Spleen (tissue), 11 donors: ENCODE data around the gene C1QA. TPM values are rescaled to one million over a fixed set of nuclear protein-coding genes. Genes with fewer than 3 reads are reported as not detected.

Source experiments
- DNase-seq: peaks from one replicate; pipeline ENCODE4 v3.0.0-alpha.2; 2020
- H3K27ac ChIP-seq, 8 donors: fragments of 200-600 bp; sonication (generic) in 7 of 8; 1 replicate in 4 of 8; 2 replicates in 4 of 8; pipeline versions ENCODE4 v1.5.0 to v1.8.0; 2016 to 2021; ENCODE audit warnings: inconsistent platforms in 4 of 8, mild to moderate bottlenecking in 4 of 8, moderate library complexity in 1 of 8
- H3K27me3 ChIP-seq, 7 donors: fragments of 200-600 bp; sonication (generic) in 6 of 7; replicated peaks in 1 of 7; 1 replicate in 4 of 7; 2 replicates in 3 of 7; pipeline versions ENCODE4 v1.5.0 to v1.8.0; 2016 to 2021; ENCODE audit warnings: inconsistent platforms in 3 of 7, mild to moderate bottlenecking in 1 of 7
- H3K36me3 ChIP-seq, 6 donors: fragments of 200-600 bp; sonication (generic) in 5 of 6; 1 replicate in 4 of 6; 2 replicates in 2 of 6; pipeline versions ENCODE4 v1.5.0 to v1.8.0; 2016 to 2021; ENCODE audit warnings: inconsistent platforms in 2 of 6
- H3K4me1 ChIP-seq, 6 donors: fragments of 200-600 bp; sonication (generic) in 5 of 6; 1 replicate in 3 of 6; 2 replicates in 3 of 6; pipeline versions ENCODE4 v1.5.0 to v1.8.0; 2016 to 2021; ENCODE audit warnings: inconsistent platforms in 3 of 6
- H3K4me3 ChIP-seq, 8 donors: fragments of 200-600 bp; sonication (generic) in 7 of 8; 1 replicate in 4 of 8; 2 replicates in 4 of 8; pipeline versions ENCODE4 v1.5.0 to v1.8.0; 2016 to 2021; ENCODE audit warnings: inconsistent platforms in 4 of 8, mild to moderate bottlenecking in 4 of 8, moderate library complexity in 2 of 8
- H3K9me3 ChIP-seq, 8 donors: fragments of 200-600 bp; sonication (generic) in 7 of 8; 1 replicate in 4 of 8; 2 replicates in 4 of 8; pipeline versions ENCODE4 v1.5.0 to v1.8.0; 2016 to 2021; ENCODE audit warnings: inconsistent platforms in 4 of 8
- POLR2A ChIP-seq, 3 donors: fragments of 450-650 bp; IDR thresholded peaks; one replicate each; pipeline ENCODE4 v1.5.1; 2017; ENCODE audit warnings: antibody characterized with exemption in 3 of 3, mild to moderate bottlenecking in 1 of 3
- POLR2AphosphoS5 ChIP-seq, 3 donors: sonication (generic); formaldehyde crosslinking; IDR thresholded peaks; one replicate each; pipeline ENCODE4 v1.5.1; 2017; ENCODE audit warnings: antibody characterized with exemption in 3 of 3
- WGBS, 5 donors: extraction: QIAGEN DNeasy Blood & Tissue Kit in 3 of 5; methylation state at CpG; one replicate each; pipeline versions ENCODE4 v1.1.5 to v1.1.7; 2013 to 2018; 5-methylcytosine and 5-hydroxymethylcytosine counted together
- intact Hi-C: fragments of 100-400 bp; cut with DNase I; formaldehyde crosslinking; loops from one replicate; pipeline ENCODE4 v1.15.0; 2023; ENCODE audit warnings: low total_unique reads
- polyA plus RNA-seq, 3 donors: library from polyadenylated mRNA; stranded (reverse); fragments of 200-250 nt; gene quantifications; one replicate each; pipeline ENCODE4 v1.2.1, GENCODE V29; 2013
- total RNA-seq, 7 donors: library from RNA; depleted of rRNA in 3 of 7; stranded (reverse); fragments of >200 nt in 3 of 7; fragmentation: NEBNext Ultra II Directional in 4 of 7; extraction: Animal tissue kit (Norgen Biotek cat#: 25700) in 4 of 7; gene quantifications; one replicate each; pipeline versions ENCODE4 v1.1.0 to v1.2.1, GENCODE V29; 2016 to 2021
- TF ChIP-seq, protein P1 (sequence below), 11 experiments: fragments of 200-600 bp in 7 of 11; fragments of 450-650 bp in 4 of 11; sonication (generic) in 4 of 11; IDR thresholded peaks in 8 of 11; conservative IDR thresholded peaks in 3 of 11; 1 replicate in 7 of 11; 2 replicates in 4 of 11; pipeline versions ENCODE4 v1.4.0 to v1.8.0; 2016 to 2021; ENCODE audit warnings: antibody characterized with exemption in 11 of 11, inconsistent platforms in 4 of 11, mild to moderate bottlenecking in 1 of 11
- donor health status: healthy with polysubstance abuse.
- donor health status: DM: no; HTN: no; CAD: no; lungs with moderate emphysema.
- donor health status: DM: no; HTN: no; CAD: no.
- donor health status: Bipolar disorder and iron deficiency.
- donor health status: healthy.
- donor health status: DM: no; HTN: no; CAD: no.
- donor health status: DM: yes; HTN: yes; CAD: no.

The C1QA gene
- total and polyA plus RNA-seq, 10 donors: 296 to 1,485 (median 925) TPM

DNA sequence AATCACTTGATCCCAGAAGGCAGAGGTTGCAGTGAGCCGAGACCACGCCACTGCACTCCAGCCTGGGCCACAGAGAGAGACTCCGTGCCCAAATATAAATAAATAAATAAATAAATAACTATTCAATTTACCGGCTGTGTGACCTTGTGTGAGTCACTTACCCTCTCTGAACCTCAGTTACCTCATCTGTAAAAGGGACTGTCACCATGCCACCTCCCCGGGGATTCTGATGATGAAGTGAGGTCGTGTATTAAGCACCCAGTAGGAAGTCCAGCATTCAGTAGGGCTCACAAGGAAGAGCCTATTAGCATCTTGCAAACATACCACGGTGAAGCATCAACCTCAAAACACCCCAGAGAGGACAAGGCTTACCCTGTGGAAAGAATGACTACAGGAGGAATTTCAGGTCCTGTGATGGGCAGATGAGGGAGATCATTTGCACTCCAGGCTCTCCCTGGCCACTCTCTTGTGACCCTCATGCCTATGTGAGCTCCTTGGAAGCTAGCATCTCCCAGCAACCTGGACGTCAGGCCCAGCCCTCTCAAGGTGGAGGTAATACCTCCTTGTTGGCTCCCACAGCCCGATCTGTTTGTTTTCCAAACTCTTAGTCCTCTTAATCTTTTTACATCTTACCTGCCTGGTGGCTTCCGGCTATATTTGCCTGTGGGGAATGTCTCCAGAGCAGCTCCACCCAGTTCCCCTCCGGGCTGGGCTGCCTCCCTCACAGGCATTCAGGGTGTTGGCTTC is 7.6 kb upstream of the C1QA start:
- H3K36me3 ChIP-seq: no peaks in the 10 kb centered on the region
- no peak for DNase-seq
- 47 to 55% (median 52%) methylated on average over 11 of the region's 11 CpGs for WGBS, 5 donors
- H3K27ac ChIP-seq: no peak overlapping the region
- peaks cover 0 to 10% (median 3%) of the 10 kb centered on the region in 6 donors for H3K4me1 ChIP-seq
- intact Hi-C loops: no loop called here
- TF ChIP-seq POLR2AphosphoS5 (IDR thresholded peaks at IDR 0.05): no peak
- TF ChIP-seq, protein P1, sequence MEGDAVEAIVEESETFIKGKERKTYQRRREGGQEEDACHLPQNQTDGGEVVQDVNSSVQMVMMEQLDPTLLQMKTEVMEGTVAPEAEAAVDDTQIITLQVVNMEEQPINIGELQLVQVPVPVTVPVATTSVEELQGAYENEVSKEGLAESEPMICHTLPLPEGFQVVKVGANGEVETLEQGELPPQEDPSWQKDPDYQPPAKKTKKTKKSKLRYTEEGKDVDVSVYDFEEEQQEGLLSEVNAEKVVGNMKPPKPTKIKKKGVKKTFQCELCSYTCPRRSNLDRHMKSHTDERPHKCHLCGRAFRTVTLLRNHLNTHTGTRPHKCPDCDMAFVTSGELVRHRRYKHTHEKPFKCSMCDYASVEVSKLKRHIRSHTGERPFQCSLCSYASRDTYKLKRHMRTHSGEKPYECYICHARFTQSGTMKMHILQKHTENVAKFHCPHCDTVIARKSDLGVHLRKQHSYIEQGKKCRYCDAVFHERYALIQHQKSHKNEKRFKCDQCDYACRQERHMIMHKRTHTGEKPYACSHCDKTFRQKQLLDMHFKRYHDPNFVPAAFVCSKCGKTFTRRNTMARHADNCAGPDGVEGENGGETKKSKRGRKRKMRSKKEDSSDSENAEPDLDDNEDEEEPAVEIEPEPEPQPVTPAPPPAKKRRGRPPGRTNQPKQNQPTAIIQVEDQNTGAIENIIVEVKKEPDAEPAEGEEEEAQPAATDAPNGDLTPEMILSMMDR (IDR thresholded peaks at IDR 0.05 in 8 of 11, conservative IDR thresholded peaks at IDR 0.05 in 3 of 11): no peak
- TF ChIP-seq POLR2A (IDR thresholded peaks at IDR 0.05): no peak
- no peak overlapping the region for H3K4me3 ChIP-seq
- H3K9me3 ChIP-seq: no peaks in the 10 kb centered on the region
- H3K27me3 ChIP-seq: peaks cover 0 to 72% (median 8%) of the 10 kb centered on the region in 7 donors

DNA sequence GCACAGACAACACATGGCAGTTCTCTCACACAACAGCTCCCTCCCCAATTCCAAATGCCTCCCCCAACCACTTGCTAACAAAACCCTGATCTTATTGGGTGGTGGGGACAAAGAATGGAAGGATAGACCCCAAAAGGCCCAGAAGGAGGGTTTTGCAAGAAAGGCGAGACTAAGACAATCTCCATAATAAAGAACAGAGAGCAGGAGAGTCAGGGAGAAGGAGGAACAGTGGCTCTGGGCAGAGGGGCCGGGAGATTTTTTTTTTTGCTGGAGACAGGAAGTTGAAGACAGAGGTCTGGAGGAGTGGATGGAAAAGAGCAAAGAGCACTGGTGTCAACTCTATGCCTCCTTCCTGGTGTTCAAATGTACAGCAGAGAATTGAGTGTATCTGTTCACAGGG is 6.5 kb upstream of the C1QA start:
- Histone ChIP-seq H3K9me3 (no peaks in the 10 kb centered on the region), H3K4me1 (peaks cover 0 to 17% (median 4%) of the 10 kb centered on the region in 6 donors), H3K27me3 (peaks cover 0 to 70% (median 8%) of the 10 kb centered on the region in 7 donors), H3K27ac (no peak overlapping the region), H3K4me3 (no peak overlapping the region), H3K36me3 (no peaks in the 10 kb centered on the region)
- no peak for DNase-seq
- TF ChIP-seq, protein P1 (IDR thresholded peaks at IDR 0.05 in 8 of 11, conservative IDR thresholded peaks at IDR 0.05 in 3 of 11): no peak
- TF ChIP-seq POLR2AphosphoS5 (IDR thresholded peaks at IDR 0.05) (no peak), POLR2A (IDR thresholded peaks at IDR 0.05) (no peak)
- intact Hi-C loops: no loop called here
- WGBS, 5 donors: 17 to 32% (median 24%) methylated on average over 2 of the region's 2 CpGs

GRCh38 chr1:22633697-22634463 is 2.5 kb upstream of the C1QA start:
- WGBS, 5 donors: 67 to 85% (median 83%) methylated on average over 10 of the region's 10 CpGs
- peaks cover 0 to 3% (median 0%) of the 10 kb centered on the region in 6 donors for H3K36me3 ChIP-seq
- peaks cover 0 to 44% (median 10%) of the 10 kb centered on the region in 6 donors for H3K4me1 ChIP-seq
- H3K9me3 ChIP-seq: no peaks in the 10 kb centered on the region
- no peak overlapping the region for H3K4me3 ChIP-seq
- no peak for DNase-seq
- H3K27ac ChIP-seq: no peak overlapping the region
- H3K27me3 ChIP-seq: peaks cover 0 to 43% (median 0%) of the 10 kb centered on the region in 7 donors
- TF ChIP-seq POLR2AphosphoS5 (IDR thresholded peaks at IDR 0.05) (no peak), POLR2A (IDR thresholded peaks at IDR 0.05) (no peak)
- TF ChIP-seq, protein P1 (IDR thresholded peaks at IDR 0.05 in 8 of 11, conservative IDR thresholded peaks at IDR 0.05 in 3 of 11): no peak
- intact Hi-C loops: no loop called here

DNA sequence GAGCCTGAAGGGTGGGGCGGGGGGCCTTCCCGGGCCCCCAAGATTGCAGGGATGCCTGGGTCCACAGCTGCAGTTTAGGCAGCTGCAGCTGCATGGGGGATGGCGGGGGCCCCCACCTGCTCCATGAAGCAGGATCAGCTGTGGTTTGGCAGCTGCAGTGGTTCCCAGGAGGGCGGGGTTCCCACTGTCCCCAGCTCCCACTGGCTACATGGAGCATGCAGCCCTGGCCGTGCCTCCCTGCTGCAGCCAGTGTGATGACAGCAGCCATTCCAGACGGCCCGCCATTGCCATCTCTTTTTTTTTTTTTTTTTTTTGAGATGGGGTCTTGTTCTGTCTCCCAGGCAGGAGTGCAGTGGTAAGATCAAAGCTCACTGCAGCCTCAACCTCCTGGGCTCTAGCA is 992 bp upstream of the C1QA start:
- Histone ChIP-seq H3K36me3 (peaks cover 0 to 13% (median 0%) of the 10 kb centered on the region in 6 donors), H3K9me3 (no peaks in the 10 kb centered on the region), H3K4me1 (peaks cover 0 to 54% (median 6%) of the 10 kb centered on the region in 6 donors), H3K4me3 (no peak overlapping the region), H3K27ac (peak overlapping the region in 5 of 8 donors; percentile 38 to 83 (median 54)), H3K27me3 (peaks cover 0 to 49% (median 0%) of the 10 kb centered on the region in 7 donors)
- no peak for DNase-seq
- 52 to 71% (median 68%) methylated on average over 6 to 7 of the region's 7 CpGs for WGBS, 5 donors
- intact Hi-C loops: no loop called here
- TF ChIP-seq, protein P1 (IDR thresholded peaks at IDR 0.05 in 8 of 11, conservative IDR thresholded peaks at IDR 0.05 in 3 of 11): no peak
- TF ChIP-seq POLR2A (IDR thresholded peaks at IDR 0.05) (no peak), POLR2AphosphoS5 (IDR thresholded peaks at IDR 0.05) (no peak)
